HUES64 (cell line): ENCODE results near the gene ZNF784.

ENCODE experiments used
- H3K27ac ChIP-seq: 2 replicates; pipeline ENCODE4 v1.7.0; 2013; ENCODE audit warnings: low read depth, low read length, inconsistent platforms
- H3K27me3 ChIP-seq: 2 replicates; pipeline ENCODE4 v1.6.1; 2013; ENCODE audit warnings: mild to moderate bottlenecking, low read length; ENCODE audit not compliant: insufficient read depth
- H3K36me3 ChIP-seq: 2 replicates; pipeline ENCODE4 v1.6.1; 2013; ENCODE audit warnings: mild to moderate bottlenecking, low read length; ENCODE audit not compliant: insufficient read depth
- H3K4me1 ChIP-seq: 2 replicates; pipeline ENCODE4 v1.6.1; 2013; ENCODE audit warnings: mild to moderate bottlenecking, low read length, moderate library complexity; ENCODE audit not compliant: insufficient read depth
- H3K4me3 ChIP-seq: 2 replicates; pipeline ENCODE4 v1.5.1; 2013; ENCODE audit warnings: mild to moderate bottlenecking, low read length, moderate library complexity
- H3K9ac ChIP-seq: 2 replicates; pipeline ENCODE4 v1.6.1; 2013; ENCODE audit warnings: mild to moderate bottlenecking, low read depth, low read length
- H3K9me3 ChIP-seq: 2 replicates; pipeline ENCODE4 v1.6.1; 2013; ENCODE audit warnings: low read depth, low read length; ENCODE audit not compliant: insufficient read depth
- WGBS: fragments of 150-250, 120-280 bp; methylation state at CpG from one replicate; pipeline ENCODE4 v1.1.7; 2013; ENCODE audit warnings: missing lambda C conversion rate; 5-methylcytosine and 5-hydroxymethylcytosine counted together

The ZNF784 gene

DNA sequence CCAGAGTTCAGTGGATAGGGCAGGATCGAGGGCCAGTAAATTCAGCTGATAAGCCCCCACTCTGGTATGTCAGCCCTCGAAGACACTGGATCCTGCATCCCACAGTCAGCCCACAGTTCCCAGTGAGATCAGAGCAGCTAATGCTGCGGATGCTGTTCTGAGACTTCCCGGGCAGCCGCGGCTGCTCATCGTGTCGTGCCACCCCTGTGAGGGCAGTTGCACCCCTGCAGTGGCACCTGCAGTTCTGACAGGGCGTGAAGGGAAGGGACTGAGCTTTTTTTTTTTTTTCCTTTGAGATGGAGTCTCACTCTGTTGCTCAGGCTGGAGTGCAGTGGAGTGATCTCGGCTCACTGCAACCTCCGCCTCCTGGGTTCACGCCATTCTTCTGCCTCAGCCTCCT lies 43.1 kb upstream of the ZNF784 start:
- 95% methylated on average over 12 of the region's 12 CpGs for WGBS
- no peaks in the 10 kb centered on the region for H3K27me3 ChIP-seq
- H3K36me3 ChIP-seq: peaks cover 89% of the 10 kb centered on the region
- H3K27ac ChIP-seq: no peak overlapping the region
- H3K4me1 ChIP-seq: 0 out of 2 replicates have a peak, but pooled peaks cover 3% of the 10 kb centered on the region
- H3K9ac ChIP-seq: no peak overlapping the region
- no peaks in the 10 kb centered on the region for H3K9me3 ChIP-seq
- no peak overlapping the region for H3K4me3 ChIP-seq

DNA sequence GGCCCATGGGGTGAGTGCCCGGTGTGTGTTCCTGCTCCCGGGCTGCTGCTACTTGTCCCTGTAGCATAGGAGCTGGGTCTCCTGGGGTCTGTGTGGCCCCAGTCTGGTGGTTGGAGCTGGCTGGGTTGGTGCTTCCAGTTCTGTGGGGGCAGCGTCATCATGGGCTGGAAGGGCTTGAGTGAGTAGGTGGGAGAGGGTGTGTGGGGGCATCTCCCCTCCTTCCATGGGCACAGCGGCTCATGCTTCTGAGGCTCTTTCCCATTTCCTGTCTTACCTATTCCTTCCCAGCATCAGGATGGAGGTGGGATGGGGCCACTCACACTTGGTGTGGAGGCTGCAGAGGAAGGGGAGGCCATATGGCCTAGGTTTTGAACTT lies 42.6 kb upstream of the ZNF784 start:
- Histone ChIP-seq H3K9ac (no peak overlapping the region), H3K4me3 (no peak overlapping the region), H3K9me3 (no peaks in the 10 kb centered on the region), H3K36me3 (peaks cover 88% of the 10 kb centered on the region), H3K4me1 (0 out of 2 replicates have a peak, but pooled peaks cover 3% of the 10 kb centered on the region), H3K27ac (no peak overlapping the region), H3K27me3 (no peaks in the 10 kb centered on the region)
- WGBS: 96% methylated on average over 3 of the region's 4 CpGs

DNA sequence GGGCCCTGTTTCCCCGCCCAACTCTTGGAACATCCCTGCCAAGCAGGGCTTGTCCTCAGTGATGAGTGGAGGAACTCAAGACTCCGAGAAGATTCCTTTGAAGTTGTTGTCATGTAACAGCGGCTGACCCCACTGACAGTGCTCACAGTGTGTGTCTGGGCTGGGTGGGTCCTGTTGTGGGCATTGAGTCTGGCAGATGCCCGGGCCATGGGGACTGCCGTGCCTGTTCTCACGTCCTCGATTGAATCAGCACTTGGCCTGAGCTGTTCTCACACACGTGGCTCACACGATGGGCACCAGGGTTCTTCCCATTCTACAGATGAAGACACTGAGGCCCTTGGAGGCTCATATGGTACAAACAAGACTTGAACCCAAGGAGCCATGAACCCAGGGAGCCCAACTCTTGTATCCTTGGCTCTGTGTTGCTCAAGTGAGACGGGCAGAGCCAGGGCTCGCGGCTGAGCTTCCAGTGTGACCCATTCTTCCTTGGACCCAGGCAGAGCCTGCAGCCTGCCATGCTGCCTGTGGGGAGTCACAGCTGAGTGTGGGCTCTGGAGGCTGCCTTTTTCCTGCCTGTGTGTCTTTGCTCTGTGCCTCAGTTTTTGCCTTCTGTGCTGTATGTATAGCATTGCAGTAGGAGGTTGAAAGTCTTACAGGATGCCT lies 42.1 kb upstream of the ZNF784 start:
- Histone ChIP-seq H3K27me3 (no peaks in the 10 kb centered on the region), H3K36me3 (peaks cover 93% of the 10 kb centered on the region), H3K9me3 (no peaks in the 10 kb centered on the region), H3K4me3 (no peak overlapping the region), H3K9ac (no peak overlapping the region), H3K4me1 (0 out of 2 replicates have a peak, but pooled peaks cover 3% of the 10 kb centered on the region), H3K27ac (no peak overlapping the region)
- WGBS: 96% methylated on average over 12 of the region's 12 CpGs

DNA sequence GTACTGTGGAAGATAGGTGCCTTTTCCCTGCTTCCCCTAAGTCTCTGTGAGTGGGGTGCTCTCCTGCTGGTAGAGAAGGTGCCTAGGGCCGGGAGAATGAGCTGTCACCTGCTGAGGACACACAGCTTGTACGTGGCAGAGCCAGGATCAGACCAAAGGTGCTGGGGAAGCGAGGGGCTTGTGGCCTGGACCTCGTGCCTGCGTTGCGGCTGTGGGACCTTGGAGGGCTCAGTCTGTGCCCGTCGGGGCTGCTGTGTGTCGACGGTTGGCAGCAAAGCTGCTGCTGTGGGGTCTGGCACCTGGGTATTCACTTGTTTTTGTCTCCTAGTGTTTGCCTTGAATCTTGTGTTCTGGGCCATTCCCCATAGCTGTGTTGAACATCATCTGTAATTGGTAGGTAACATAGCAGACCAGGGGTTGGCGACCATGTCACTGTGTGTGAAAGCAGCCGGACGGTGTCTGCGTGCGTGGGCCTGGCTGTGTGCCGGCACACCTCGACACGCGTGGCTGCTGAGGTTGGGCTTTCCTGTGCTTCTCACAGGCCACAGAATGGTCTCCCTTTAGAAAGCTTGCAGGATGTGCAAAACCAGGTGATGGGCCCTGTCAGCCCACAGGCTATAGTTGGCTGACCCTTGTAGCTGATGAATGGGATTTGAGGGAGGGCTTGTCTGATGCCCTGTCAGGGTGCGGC lies 39.6 kb upstream of the ZNF784 start:
- Histone ChIP-seq H3K9ac (no peak overlapping the region), H3K9me3 (no peaks in the 10 kb centered on the region), H3K4me1 (no peaks in the 10 kb centered on the region), H3K27ac (no peak overlapping the region), H3K4me3 (no peak overlapping the region), H3K36me3 (peaks cover 94% of the 10 kb centered on the region), H3K27me3 (no peaks in the 10 kb centered on the region)
- WGBS: 91% methylated on average over 20 of the region's 20 CpGs

DNA sequence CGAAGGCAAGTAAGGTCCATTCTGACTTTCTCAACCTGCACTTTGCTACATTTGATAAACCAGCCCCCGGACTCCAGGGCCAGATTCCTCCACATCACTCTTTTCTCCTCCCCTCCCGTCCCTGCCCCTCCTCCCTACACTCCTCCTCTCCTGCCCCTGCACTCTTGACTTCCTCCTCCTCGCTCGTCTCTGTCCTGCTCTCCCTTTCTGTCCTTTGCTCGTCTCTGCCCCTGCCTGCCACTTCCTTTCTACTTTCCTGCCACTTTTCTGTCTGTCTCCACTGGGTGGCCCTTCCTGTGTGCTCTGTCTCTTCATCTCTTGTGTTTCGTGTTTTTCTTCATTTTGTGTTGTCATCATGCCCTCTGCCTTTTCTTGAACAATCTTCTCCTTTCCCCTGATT lies 37.5 kb upstream of the ZNF784 start:
- Histone ChIP-seq H3K9ac (no peak overlapping the region), H3K36me3 (peaks cover 82% of the 10 kb centered on the region), H3K4me1 (peaks cover 16% of the 10 kb centered on the region; the same call in 1 of the 2 replicates), H3K4me3 (no peak overlapping the region), H3K27me3 (no peaks in the 10 kb centered on the region), H3K9me3 (no peaks in the 10 kb centered on the region), H3K27ac (no peak overlapping the region)
- WGBS: 90% methylated on average over 7 of the region's 7 CpGs

DNA sequence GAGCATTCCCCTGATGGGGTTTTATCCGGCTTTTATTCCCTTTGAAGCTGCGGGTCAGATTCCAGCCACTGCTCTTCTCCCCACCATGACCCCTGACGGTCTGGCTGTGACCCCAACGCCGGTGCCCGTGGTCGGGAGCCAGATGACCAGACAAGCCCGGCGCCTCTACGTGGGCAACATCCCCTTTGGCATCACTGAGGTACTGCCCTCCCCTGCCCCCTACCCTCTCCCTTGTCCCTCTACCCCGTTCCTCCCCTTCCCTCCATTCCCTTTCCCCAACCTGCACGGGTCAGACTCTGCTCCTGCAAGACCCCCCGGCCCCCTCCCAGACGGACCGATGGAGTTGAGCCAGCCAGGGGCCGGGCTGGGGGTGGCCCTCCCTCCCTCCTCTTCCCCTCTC lies 36.6 kb upstream of the ZNF784 start:
- H3K4me1 ChIP-seq: peaks cover 23% of the 10 kb centered on the region; the same call in 1 of the 2 replicates
- H3K27ac ChIP-seq: no peak overlapping the region
- WGBS: 95% methylated on average over 16 of the region's 16 CpGs
- H3K27me3 ChIP-seq: no peaks in the 10 kb centered on the region
- H3K9me3 ChIP-seq: no peaks in the 10 kb centered on the region
- H3K36me3 ChIP-seq: peaks cover 74% of the 10 kb centered on the region
- H3K4me3 ChIP-seq: no peak overlapping the region
- H3K9ac ChIP-seq: no peak overlapping the region

DNA sequence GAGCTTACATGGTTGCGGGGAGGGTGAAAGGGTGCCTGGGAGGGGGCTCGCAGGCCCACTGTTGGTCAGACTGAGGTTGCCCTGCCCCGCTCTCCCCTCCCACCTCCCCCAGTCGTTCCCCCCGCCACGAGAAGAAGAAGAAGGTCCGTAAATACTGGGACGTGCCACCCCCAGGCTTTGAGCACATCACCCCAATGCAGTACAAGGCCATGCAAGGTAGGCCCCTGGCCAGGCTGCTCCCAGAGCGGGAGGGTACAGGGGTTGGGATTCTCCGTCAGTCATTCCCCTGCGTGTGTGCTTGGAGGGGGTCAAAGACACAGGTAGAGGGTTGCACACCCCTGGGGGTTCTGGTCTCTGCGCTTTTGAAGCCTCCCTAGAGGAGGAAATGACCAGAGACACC lies 36.0 kb upstream of the ZNF784 start:
- Histone ChIP-seq H3K27me3 (no peaks in the 10 kb centered on the region), H3K4me3 (no peak overlapping the region), H3K27ac (no peak overlapping the region), H3K9me3 (no peaks in the 10 kb centered on the region), H3K36me3 (peaks cover 68% of the 10 kb centered on the region), H3K9ac (no peak overlapping the region), H3K4me1 (peaks cover 23% of the 10 kb centered on the region; the same call in 1 of the 2 replicates)
- WGBS: 98% methylated on average over 12 of the region's 12 CpGs

DNA sequence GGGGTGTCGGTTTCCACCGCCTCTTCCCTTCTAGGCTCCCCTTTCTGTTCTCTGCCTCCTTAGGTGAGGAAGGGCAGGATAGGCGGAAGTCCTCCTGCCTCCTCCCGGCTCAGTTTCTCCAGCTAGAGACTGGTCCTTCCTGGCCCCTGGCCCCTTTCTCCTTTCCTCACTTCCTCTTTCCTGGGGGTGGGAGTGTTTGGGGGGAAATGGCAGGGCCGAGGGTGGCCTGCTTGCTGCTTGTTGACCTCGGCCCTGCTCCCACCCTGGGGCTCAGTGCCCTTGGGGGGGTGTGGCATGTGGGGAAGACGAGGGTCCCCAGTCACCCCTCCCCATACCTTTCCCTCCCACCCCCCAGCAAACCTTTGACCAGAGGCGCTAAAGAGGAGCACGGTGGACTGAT lies 35.5 kb upstream of the ZNF784 start:
- Histone ChIP-seq H3K36me3 (peaks cover 63% of the 10 kb centered on the region), H3K27ac (no peak overlapping the region), H3K9me3 (no peaks in the 10 kb centered on the region), H3K4me1 (peaks cover 23% of the 10 kb centered on the region; the same call in 1 of the 2 replicates), H3K4me3 (no peak overlapping the region), H3K9ac (no peak overlapping the region), H3K27me3 (no peaks in the 10 kb centered on the region)
- WGBS: 94% methylated on average over 7 of the region's 9 CpGs

DNA sequence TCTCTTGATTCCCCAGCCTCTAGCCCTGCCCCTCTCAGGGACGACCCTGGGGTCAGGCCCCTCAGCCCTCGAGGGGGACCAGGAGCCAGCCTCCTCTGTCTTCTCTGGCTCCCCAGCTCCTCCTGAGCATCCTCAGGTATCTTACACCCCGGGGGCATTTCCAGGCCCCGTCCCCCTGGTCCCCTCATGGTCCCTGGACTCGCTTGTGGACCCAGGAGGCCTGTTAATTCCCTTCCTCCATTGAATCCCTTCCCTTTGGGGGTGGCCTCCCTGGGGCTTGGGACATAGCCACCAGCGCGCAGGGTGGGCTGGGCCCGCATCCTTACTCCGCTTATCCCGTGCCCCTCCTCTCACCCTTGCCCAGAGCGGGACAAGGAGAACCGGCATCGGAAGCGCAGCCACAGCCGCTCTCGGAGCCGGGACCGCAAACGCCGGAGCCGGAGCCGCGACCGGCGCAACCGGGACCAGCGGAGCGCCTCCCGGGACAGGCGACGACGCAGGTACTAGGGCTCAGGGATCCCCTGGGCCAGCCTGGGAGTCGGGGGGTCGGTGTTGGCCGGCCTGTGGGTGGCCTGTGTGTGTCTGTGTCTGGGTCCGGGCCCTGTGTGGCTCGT lies 34.6 kb upstream of the ZNF784 start:
- Histone ChIP-seq H3K27me3 (no peaks in the 10 kb centered on the region), H3K4me3 (no peak overlapping the region), H3K4me1 (peaks cover 23% of the 10 kb centered on the region; the same call in 1 of the 2 replicates), H3K9ac (no peak overlapping the region; the same call in 1 of the 2 replicates), H3K36me3 (peaks cover 55% of the 10 kb centered on the region), H3K27ac (no peak overlapping the region), H3K9me3 (no peaks in the 10 kb centered on the region)
- WGBS: 96% methylated on average over 37 of the region's 37 CpGs

DNA sequence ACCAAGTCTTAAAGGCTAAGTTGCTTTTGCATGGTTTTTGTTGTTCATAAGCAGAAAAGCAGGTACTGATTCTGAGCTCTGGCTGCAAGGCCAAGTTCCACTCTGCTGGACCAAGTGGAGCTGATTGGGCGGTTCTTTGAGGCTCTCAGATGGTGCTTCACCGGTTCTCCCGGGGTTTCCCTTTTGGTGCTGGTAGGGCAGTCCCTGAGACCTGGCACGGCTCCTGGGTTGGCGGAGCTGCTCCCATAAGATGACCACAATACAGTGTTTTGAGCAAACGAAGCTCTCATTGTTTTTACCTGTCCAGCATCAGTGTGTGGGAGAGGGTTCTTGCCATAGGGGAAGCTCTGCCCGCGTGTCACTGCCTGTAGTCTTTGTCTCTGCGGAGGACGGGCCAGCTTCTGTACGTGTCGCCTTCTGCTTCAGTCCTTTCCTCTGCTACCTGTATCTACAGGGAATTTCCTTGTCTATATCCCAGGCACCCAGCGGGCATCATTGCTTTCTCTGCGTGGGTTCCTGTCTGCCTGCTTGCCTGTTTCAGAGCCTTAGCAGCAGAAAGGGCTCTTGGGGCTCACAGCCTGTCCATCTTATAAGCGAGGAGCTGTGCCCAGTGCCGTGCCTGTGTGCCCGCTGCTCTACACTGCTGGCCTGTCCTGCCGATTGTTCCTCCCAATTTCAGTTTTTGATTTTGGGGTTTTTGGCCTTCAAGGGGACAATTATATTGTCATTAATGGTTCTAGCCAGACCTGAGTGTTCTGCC lies 32.8 kb upstream of the ZNF784 start:
- 71% methylated on average over 18 of the region's 18 CpGs for WGBS
- H3K4me1 ChIP-seq: peaks cover 23% of the 10 kb centered on the region; the same call in 1 of the 2 replicates
- no peaks in the 10 kb centered on the region for H3K27me3 ChIP-seq
- H3K9me3 ChIP-seq: no peaks in the 10 kb centered on the region
- H3K27ac ChIP-seq: no peak overlapping the region
- H3K36me3 ChIP-seq: peaks cover 38% of the 10 kb centered on the region
- peak overlapping the region; percentile 78 for H3K4me3 ChIP-seq
- peak overlapping the region; percentile 100 for H3K9ac ChIP-seq

DNA sequence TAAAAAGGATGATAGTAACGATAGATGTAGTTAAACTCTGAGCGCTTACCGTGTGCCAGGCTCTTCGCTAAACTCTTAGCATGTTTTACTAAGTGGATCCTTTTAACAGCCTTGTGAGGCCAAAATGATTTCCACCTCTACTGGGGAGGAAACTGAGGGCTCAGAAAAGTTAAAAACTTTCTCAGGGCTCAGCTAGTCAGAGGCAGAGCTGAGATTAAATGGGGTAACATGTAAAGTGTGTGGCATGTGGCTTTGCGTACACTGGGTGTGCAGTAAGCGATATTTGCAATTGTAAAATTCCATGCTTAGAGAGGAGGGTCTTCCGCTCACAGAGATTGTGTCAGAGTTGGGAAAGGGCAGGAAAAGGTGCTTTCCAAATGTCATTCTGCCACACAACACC lies 32.2 kb upstream of the ZNF784 start:
- Histone ChIP-seq H3K27ac (no peak overlapping the region), H3K4me3 (peak overlapping the region; percentile 78), H3K27me3 (no peaks in the 10 kb centered on the region), H3K9me3 (no peaks in the 10 kb centered on the region), H3K9ac (peak overlapping the region; percentile 100), H3K36me3 (peaks cover 32% of the 10 kb centered on the region), H3K4me1 (peaks cover 23% of the 10 kb centered on the region; the same call in 1 of the 2 replicates)
- 69% methylated on average over 7 of the region's 7 CpGs for WGBS
